ENCODE results near the gene TNFRSF6B.

Gene TNFRSF6B

GRCh38 chr20:63698739-63699465 lies 2.5 kb downstream of the TNFRSF6B start:
- no peak for DNase-seq

GRCh38 chr20:63699466-63700198 lies 3.2 kb downstream of the TNFRSF6B start:
- DNase-seq: no peak

- DNase-seq: no peak
Measured at GRCh38 chr20:63700199-63701050, 4.0 kb downstream of the TNFRSF6B start.

GRCh38 chr20:63701051-63701328 lies 4.5 kb downstream of the TNFRSF6B start:
- no peak for DNase-seq

GRCh38 chr20:63701329-63702035 lies 5.0 kb downstream of the TNFRSF6B start:
- DNase-seq: no peak

GRCh38 chr20:63702036-63702665 lies 5.7 kb downstream of the TNFRSF6B start:
- DNase-seq: no peak

GRCh38 chr20:63702751-63703470 lies 6.5 kb downstream of the TNFRSF6B start:
- DNase-seq: no peak

- no peak for DNase-seq
Measured at GRCh38 chr20:63703471-63703975, 7.1 kb downstream of the TNFRSF6B start.

- DNase-seq: no peak
Measured at GRCh38 chr20:63703976-63704748, 7.7 kb downstream of the TNFRSF6B start.

GRCh38 chr20:63704749-63705117 lies 8.3 kb downstream of the TNFRSF6B start:
- DNase-seq: no peak

- DNase-seq: no peak
Measured at GRCh38 chr20:63705232-63706026, 9.0 kb downstream of the TNFRSF6B start.

- DNase-seq: no peak
Measured at GRCh38 chr20:63706027-63706695, 9.7 kb downstream of the TNFRSF6B start.

GRCh38 chr20:63706852-63707557 lies 10.6 kb downstream of the TNFRSF6B start:
- DNase-seq: peak; percentile 56

- peak; percentile 90 for DNase-seq
Measured at GRCh38 chr20:63707558-63708300, 11.3 kb downstream of the TNFRSF6B start, which contains the start of the genes ARFRP1 and ZGPAT. Gene ARFRP1 (minus strand): TSS chr20:63707976. CDS start chr20:63707091, 885 bp downstream. Gene ZGPAT (plus strand): TSS chr20:63708039. CDS start chr20:63708581, 542 bp downstream.

GRCh38 chr20:63708301-63709148 lies 12.1 kb downstream of the TNFRSF6B start:
- peak; percentile 26 for DNase-seq

- DNase-seq: no peak
Measured at GRCh38 chr20:63709149-63709527, 12.7 kb downstream of the TNFRSF6B start.
